ENCODE data around the gene PDE4D.

Gene PDE4D

GRCh38 chr5:59458966-59459729, 434.4 kb downstream of the PDE4D start:
- DNase-seq (ENCODE audit: insufficient read length) (no peak), FAIRE-seq (no peak)
- no peak for TF ChIP-seq TAF1 (IDR thresholded peaks at IDR 0.05; ENCODE audit: borderline replicate concordance, low read depth, low read length)
- TF ChIP-seq POLR2AphosphoS5 (IDR thresholded peaks at IDR 0.05; ENCODE audit: low read depth, low read length) = no peak
- no peak for TF ChIP-seq POLR2A (IDR thresholded peaks at IDR 0.05; ENCODE audit: low read depth, low read length)

GRCh38 chr5:59458321-59458720, 435.2 kb downstream of the PDE4D start:
- TF ChIP-seq POLR2A (IDR thresholded peaks at IDR 0.05; ENCODE audit: low read depth, low read length) = no peak
- DNase-seq (ENCODE audit: insufficient read length) = no peak
- no peak for FAIRE-seq

DNA sequence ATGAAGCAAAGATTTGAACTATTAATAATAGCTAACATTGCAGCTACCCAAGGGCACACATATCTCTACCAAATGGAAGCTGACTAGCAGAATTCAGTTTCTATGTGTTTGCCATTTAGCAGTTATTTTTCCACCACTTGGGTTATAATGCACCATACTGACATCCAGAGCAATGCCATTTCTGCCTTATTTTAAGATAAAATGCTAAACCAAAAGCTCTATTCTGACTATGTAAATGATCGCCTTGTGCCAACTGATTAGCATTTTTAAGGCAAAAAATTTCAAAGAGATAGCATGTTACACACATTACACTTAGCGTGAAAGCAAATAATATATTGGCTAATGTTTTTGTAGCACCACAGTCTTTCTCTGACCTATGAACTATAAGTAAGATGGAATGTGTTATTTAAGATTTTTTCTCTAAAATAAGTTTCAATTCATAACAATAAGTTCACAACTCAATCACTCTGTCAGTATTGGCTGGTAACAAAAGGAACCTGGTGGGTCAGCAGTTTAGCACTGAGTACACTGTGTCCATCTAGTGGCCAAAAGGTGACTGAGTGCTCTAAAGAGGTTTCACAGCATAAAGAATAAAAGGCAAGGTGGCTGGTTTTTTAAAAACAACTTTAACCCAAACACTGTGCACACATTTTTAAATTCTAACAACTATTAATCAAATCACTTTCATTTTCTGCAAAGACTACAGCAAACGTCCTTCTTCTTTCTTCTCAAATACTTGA, 443.5 kb downstream of the PDE4D start:
- no peak for FAIRE-seq
- DNase-seq (ENCODE audit: insufficient read length) = no peak
- TF ChIP-seq POLR2A (IDR thresholded peaks at IDR 0.05; ENCODE audit: low read depth, low read length) = no peak
- TF ChIP-seq POLR2AphosphoS5 (IDR thresholded peaks at IDR 0.05; ENCODE audit: low read depth, low read length) = no peak
- no peak for TF ChIP-seq TAF1 (IDR thresholded peaks at IDR 0.05; ENCODE audit: borderline replicate concordance, low read depth, low read length)

- DNase-seq (ENCODE audit: insufficient read length) = no peak
- no peak for FAIRE-seq
Measured at GRCh38 chr5:59446356-59446755, 447.2 kb downstream of the PDE4D start.

DNA sequence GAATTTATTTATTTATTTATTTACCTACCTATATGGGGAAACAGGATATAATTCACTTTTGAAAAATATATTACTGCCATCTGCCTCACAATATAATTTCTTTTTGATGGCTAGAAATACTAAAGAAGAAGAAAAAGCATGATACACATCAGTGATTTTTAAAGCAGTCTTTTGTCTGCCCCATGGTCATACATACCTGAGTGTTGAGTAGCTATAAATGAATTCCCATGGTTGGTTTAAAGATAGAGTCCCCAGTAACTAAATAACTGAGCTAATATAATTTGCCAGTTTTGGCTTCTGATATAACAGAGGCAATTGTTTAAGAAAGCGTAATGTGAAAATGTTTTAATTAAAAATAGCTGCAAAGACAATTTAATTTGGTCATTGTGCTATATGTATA, 447.8 kb downstream of the PDE4D start:
- TF ChIP-seq POLR2A (IDR thresholded peaks at IDR 0.05; ENCODE audit: low read depth, low read length) = no peak
- no peak for TF ChIP-seq TAF1 (IDR thresholded peaks at IDR 0.05; ENCODE audit: borderline replicate concordance, low read depth, low read length)
- TF ChIP-seq POLR2AphosphoS5 (IDR thresholded peaks at IDR 0.05; ENCODE audit: low read depth, low read length) = no peak
- FAIRE-seq = no peak
- no peak for DNase-seq (ENCODE audit: insufficient read length)

More at GRCh38 chr5:59446356-59446755, 447.2 kb downstream of the PDE4D start:
- TF ChIP-seq POLR2A (IDR thresholded peaks at IDR 0.05; ENCODE audit: low read depth, low read length) = no peak
- no peak for TF ChIP-seq POLR2AphosphoS5 (IDR thresholded peaks at IDR 0.05; ENCODE audit: low read depth, low read length)

- DNase-seq (ENCODE audit: insufficient read length) (no peak), FAIRE-seq (no peak)
- TF ChIP-seq POLR2A (IDR thresholded peaks at IDR 0.05; ENCODE audit: low read depth, low read length) (no peak), TAF1 (IDR thresholded peaks at IDR 0.05; ENCODE audit: borderline replicate concordance, low read depth, low read length) (no peak)
Measured at GRCh38 chr5:59439303-59439702, 454.2 kb downstream of the PDE4D start.

- FAIRE-seq (no peak), DNase-seq (ENCODE audit: insufficient read length) (no peak)
Measured at GRCh38 chr5:59437176-59437575, 456.4 kb downstream of the PDE4D start.

DNA sequence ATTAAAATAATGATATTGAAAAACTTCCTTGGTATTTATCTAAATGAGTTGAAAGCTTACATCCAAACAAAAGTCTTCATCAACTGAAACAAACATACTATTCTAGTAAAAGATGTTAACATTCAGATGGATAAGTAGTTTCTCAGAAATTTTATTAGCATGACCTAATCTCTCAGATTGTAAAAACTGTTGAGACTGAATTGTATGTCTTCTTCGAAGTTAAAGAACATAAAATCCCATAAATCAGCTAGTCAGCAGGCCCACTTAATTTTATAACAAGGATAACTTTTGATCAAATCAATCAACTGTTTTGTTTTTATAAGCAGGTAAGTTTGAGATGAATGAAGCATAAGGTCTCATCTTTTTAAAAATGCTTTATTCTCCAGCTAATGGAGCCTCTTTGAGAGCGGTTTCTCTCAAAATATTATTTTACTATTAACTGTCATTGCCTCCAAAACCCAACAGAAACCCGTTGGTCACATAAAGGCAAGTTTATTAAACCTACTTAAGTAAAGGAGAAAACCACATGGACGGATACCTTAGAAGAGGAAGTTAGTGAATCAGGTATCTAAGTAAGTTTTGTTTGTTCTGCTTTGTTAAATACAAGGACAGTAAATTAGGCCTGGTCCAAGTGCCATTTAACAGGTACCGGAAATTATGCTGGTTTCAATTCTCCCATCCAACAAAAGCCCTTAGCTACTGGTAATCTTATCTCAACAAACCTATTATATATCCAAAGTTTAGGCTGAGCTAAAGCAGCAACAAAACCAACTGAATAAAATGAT, 457.0 kb downstream of the PDE4D start:
- TF ChIP-seq TAF1 (IDR thresholded peaks at IDR 0.05; ENCODE audit: borderline replicate concordance, low read depth, low read length) = no peak
- no peak for TF ChIP-seq POLR2AphosphoS5 (IDR thresholded peaks at IDR 0.05; ENCODE audit: low read depth, low read length)
- DNase-seq (ENCODE audit: insufficient read length) = no peak
- FAIRE-seq = no peak

More at GRCh38 chr5:59437176-59437575, 456.4 kb downstream of the PDE4D start:
- TF ChIP-seq POLR2AphosphoS5 (IDR thresholded peaks at IDR 0.05; ENCODE audit: low read depth, low read length) (no peak), POLR2A (IDR thresholded peaks at IDR 0.05; ENCODE audit: low read depth, low read length) (no peak), TAF1 (IDR thresholded peaks at IDR 0.05; ENCODE audit: borderline replicate concordance, low read depth, low read length) (no peak)

- TF ChIP-seq POLR2A (IDR thresholded peaks at IDR 0.05; ENCODE audit: low read depth, low read length) (no peak), TAF1 (IDR thresholded peaks at IDR 0.05; ENCODE audit: borderline replicate concordance, low read depth, low read length) (no peak), POLR2AphosphoS5 (IDR thresholded peaks at IDR 0.05; ENCODE audit: low read depth, low read length) (no peak)
- FAIRE-seq (no peak), DNase-seq (ENCODE audit: insufficient read length) (no peak)
Measured at GRCh38 chr5:59433174-59433573, 460.4 kb downstream of the PDE4D start.

- DNase-seq (ENCODE audit: insufficient read length) (no peak), FAIRE-seq (no peak)
- TF ChIP-seq POLR2A (IDR thresholded peaks at IDR 0.05; ENCODE audit: low read depth, low read length) = no peak
- no peak for TF ChIP-seq POLR2AphosphoS5 (IDR thresholded peaks at IDR 0.05; ENCODE audit: low read depth, low read length)
- no peak for TF ChIP-seq TAF1 (IDR thresholded peaks at IDR 0.05; ENCODE audit: borderline replicate concordance, low read depth, low read length)
Measured at GRCh38 chr5:59430066-59430685, 463.4 kb downstream of the PDE4D start.

GRCh38 chr5:59428391-59428790, 465.1 kb downstream of the PDE4D start:
- TF ChIP-seq POLR2AphosphoS5 (IDR thresholded peaks at IDR 0.05; ENCODE audit: low read depth, low read length) = no peak
- TF ChIP-seq TAF1 (IDR thresholded peaks at IDR 0.05; ENCODE audit: borderline replicate concordance, low read depth, low read length) = no peak
- TF ChIP-seq POLR2A (IDR thresholded peaks at IDR 0.05; ENCODE audit: low read depth, low read length) = no peak
- no peak for FAIRE-seq

More at GRCh38 chr5:59428391-59428790, 465.1 kb downstream of the PDE4D start:
- no peak for DNase-seq (ENCODE audit: insufficient read length)
